Right cardiac atrium (tissue), 5 donors: ENCODE measurements around the gene TMEM121. TPM values are rescaled to one million over a fixed set of nuclear protein-coding genes. Genes with fewer than 3 reads are reported as not detected.
"Not testable (repeated sequence)": the region's sequence is repeated elsewhere in the genome, so short reads cannot be mapped to it uniquely, and the experiment has no call there.

Experiments
- ATAC-seq, 2 donors: fragments of 200-7000 bp; cut with Tn5 transposase; one replicate each; pipeline versions ENCODE4 v1.8.0 to v1.9.1; 2020; ENCODE audit warnings: moderate library complexity in 2 of 2, mild to moderate bottlenecking in 1 of 2
- DNase-seq, 3 donors: peaks; one replicate each; pipeline ENCODE4 v3.0.0-alpha.2; 2020
- H3K27ac ChIP-seq: one replicate; pipeline ENCODE4 v1.5.1; 2013; ENCODE audit warnings: mild to moderate bottlenecking, low read length, control low read depth, moderate library complexity
- H3K27me3 ChIP-seq: one replicate; pipeline ENCODE4 v1.6.1; 2013; ENCODE audit not compliant: control insufficient read depth, insufficient read depth
- H3K4me1 ChIP-seq: one replicate; pipeline ENCODE4 v1.6.1; 2013; ENCODE audit warnings: low read length; ENCODE audit not compliant: control insufficient read depth, insufficient read depth
- H3K4me3 ChIP-seq: one replicate; pipeline ENCODE4 v1.5.1; 2013; ENCODE audit warnings: low read length, control low read depth
- H3K9me3 ChIP-seq: one replicate; pipeline ENCODE4 v1.6.1; 2013; ENCODE audit warnings: low read length; ENCODE audit not compliant: control insufficient read depth
- WGBS: extraction: QIAGEN DNeasy Blood & Tissue Kit; methylation state at CpG from one replicate; pipeline ENCODE4 v1.1.7; 2013; 5-methylcytosine and 5-hydroxymethylcytosine counted together
- intact Hi-C, 4 donors: fragments of 100-400 bp; cut with DNase I; formaldehyde crosslinking; loops; one replicate each; pipeline versions ENCODE4 v1.11.0 to v1.14.0; 2022 to 2023
- polyA plus RNA-seq: library from polyadenylated mRNA; stranded (reverse); fragments of 200-250 nt; gene quantifications from one replicate; pipeline ENCODE4 v1.2.3, GENCODE V29; 2013
- total RNA-seq, 4 donors: library from RNA; stranded (reverse); fragmentation: NEBNext Ultra II Directional; extraction: Animal tissue kit (Norgen Biotek cat#: 25700); gene quantifications; one replicate each; pipeline ENCODE4 v1.2.1, GENCODE V29; 2021
- donor health status: healthy with polysubstance abuse.
- donor health status: DM: no; HTN: yes; CAD: no.
- donor health status: DM: no; HTN: no; CAD: no.
- donor health status: DM: no; HTN: yes; CAD: no; lungs with severe emphysema.
- donor health status: DM: yes; HTN: yes; CAD: no.

Gene TMEM121
- total and polyA plus RNA-seq, 5 donors = 2.3 to 4.4 (median 3.5) TPM

DNA sequence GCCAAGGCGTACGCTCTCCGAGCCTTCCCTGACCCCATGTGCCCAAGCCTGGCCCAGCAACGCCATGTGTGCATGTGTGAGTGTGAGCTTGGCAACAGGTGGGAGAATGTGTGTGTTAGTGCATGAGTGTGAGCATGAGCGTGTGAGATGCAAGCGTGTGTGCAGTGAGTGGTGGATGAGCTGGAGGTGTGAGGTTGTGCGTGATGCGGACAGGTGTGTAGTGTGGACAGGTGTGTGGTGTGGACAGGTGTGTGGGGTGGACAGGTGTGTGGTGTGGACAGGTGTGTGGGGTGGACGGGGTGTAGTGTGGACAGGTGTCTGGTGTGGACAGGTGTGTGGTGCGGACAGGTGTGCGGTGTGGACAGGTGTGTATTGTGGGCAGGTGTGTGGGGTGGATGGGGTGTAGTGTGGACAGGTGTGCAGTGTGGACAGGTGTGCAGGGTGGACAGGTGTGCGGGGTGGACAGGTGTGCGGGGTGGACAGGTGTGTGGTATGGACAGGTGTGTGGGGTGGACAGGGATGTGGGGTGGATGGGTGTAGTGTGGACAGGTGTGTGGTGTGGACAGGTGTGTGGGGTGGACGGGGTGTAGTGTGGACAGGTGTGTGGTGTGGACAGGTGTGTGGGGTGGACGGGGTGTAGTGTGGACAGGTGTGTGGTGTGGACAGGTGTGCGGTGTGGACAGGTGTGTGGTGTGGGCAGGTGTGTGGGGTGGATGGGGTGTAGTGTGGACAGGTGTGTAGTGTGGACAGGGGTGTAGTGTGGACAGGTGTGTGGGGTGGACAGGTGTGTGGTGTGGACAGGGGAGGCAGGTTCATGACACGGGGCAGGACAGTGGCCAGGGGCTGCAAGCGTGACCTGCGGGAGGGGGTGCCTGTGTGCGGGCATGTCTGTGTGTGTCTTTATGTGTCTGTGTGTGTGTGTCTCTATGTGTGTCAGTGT is 41.1 kb downstream of the TMEM121 start:
- H3K9me3 ChIP-seq, intact Hi-C loops, H3K4me3 ChIP-seq, H3K27ac ChIP-seq, H3K4me1 ChIP-seq, DNase-seq, H3K27me3 ChIP-seq, ATAC-seq: not testable (repeated sequence)
- WGBS = 85% methylated on average over 20 of the region's 20 CpGs

DNA sequence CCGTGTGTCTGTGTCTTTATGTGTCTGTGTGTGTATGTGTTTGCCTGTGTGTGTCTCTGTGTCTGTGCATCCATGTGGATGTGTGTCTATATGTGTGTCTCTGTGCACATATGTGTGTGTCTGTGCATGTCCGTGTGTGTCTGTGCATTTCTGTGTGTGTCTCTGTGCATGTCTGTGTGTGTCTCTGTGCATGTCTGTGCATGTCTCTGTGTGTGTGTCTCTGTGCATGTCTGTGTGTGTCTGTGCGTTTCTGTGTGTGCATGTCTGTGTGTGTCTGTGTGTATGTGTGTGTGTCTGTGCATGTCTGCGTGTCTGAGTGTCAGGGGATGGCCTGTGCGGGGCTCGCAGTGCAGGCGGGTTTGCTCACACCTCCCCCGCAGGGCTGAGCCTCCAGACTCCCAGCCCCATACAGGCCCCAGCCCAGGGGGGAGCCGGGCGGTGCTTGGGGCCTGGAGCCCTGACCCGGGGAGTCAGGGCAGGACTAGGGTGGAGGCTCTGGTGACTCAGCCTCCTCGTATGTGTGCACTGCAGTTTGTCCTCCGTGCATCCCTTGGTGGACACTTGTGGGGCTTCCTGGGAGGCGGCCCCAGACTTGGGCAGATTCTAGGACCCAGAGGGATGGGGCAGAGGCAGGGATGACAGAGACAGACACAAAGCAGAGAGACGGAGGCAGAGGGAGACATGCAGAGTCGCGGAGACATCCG is 41.9 kb downstream of the TMEM121 start:
- ATAC-seq, intact Hi-C loops, H3K27ac ChIP-seq, H3K9me3 ChIP-seq, H3K27me3 ChIP-seq, H3K4me3 ChIP-seq, H3K4me1 ChIP-seq, DNase-seq: not testable (repeated sequence)
- 49% methylated on average over 16 of the region's 18 CpGs for WGBS

DNA sequence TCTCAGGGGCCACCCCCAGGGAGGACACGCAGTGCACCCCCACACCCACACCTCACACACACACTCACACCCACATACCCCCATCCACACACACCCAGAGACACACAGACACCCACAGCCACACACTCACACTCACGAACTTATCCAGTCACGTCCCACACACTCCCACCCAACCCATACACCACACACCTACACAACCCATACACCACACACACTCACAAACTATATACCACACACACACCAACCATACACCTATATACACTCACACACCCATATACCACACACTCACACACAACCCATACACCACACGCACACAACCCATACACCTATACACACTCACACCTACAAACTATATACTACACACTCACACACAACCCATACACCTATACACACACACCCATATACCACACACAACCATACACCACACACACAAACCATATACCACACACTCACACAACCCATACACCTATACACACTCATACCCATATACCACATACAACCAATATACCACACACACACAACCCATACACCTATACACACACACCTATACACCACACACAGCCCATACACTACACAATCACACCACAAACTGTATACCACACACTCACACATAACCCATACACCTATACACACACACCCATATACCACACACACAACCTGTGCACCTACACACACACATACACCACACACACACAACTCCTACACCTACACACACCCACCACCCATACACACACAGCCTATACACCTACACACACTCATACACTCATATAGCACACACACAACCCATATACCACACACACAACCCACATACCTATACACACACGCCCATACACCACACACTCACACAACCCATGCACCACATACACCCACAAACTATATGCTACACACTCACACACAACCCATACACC is 42.7 kb downstream of the TMEM121 start:
- WGBS = 88% methylated on average over 5 of the region's 5 CpGs

DNA sequence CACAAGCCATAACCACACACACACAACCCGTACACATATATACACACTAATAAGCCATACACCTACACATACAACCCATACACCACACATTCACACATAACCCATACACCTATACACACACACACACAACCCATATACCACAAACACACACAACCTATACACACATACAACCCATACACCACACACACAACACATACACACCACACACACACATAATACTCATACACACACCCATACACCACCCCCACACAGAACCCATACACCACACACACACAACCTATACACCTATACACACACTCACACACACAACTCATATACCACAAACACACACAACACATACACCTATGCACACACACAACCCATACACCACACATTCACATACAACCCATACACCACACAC is 44.1 kb downstream of the TMEM121 start:
- H3K4me1 ChIP-seq = no peaks in the 10 kb centered on the region
- H3K9me3 ChIP-seq = no peaks in the 10 kb centered on the region
- ATAC-seq (no peak), DNase-seq (no peak)
- no peak overlapping the region for H3K27ac ChIP-seq
- H3K4me3 ChIP-seq = no peak overlapping the region
- intact Hi-C loops = no loop called here
- no peaks in the 10 kb centered on the region for H3K27me3 ChIP-seq
- WGBS = 98% methylated on average over 1 of the region's 1 CpG

More for the DNA sequence above, 42.7 kb downstream of the TMEM121 start:
- Histone ChIP-seq H3K27ac (no peak overlapping the region), H3K4me3 (no peak overlapping the region), H3K4me1 (no peaks in the 10 kb centered on the region), H3K9me3 (no peaks in the 10 kb centered on the region), H3K27me3 (no peaks in the 10 kb centered on the region)
- ATAC-seq (no peak), DNase-seq (no peak)
- intact Hi-C loops = no loop called here

DNA sequence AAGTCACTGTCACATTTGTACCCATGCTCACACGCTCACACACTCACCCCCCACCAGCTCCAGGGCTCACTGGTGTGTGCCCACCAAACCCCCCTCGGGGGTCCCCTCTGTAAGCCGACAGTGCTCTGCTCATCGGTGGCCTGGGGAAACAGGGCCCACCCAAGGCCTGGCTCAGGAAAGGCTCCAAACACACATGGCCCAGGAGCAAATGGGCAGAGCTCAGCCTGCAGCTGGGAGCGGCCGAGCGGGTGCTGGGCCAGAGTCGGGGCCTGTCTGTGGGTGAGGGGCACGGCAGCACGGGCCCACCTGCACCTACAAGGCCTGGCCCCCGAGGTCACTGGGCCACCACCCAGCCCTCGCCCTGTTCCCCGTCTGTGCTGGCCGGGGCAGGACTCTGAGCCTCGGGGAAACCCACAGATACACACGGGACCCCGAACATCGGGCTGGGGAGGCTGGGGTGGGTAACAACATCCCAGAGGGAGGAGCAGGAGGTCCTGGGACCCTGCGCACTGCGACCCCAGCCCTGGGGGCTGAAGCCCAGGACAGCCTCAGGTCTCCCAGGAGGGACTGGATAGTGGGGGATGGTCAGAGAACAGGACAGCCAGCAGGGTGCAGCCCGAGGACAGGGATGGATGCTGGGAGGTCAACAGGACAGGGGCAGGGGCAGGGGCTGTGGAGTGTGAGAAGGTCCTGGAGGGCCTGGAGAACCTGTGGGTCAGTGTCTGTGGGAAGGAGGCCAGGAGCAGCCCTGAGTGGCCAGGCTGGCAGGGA is 45.0 kb downstream of the TMEM121 start:
- intact Hi-C loops, H3K4me1 ChIP-seq, H3K27me3 ChIP-seq, H3K27ac ChIP-seq, H3K9me3 ChIP-seq, H3K4me3 ChIP-seq, DNase-seq, ATAC-seq: not testable (repeated sequence)
- WGBS = 83% methylated on average over 21 of the region's 21 CpGs

DNA sequence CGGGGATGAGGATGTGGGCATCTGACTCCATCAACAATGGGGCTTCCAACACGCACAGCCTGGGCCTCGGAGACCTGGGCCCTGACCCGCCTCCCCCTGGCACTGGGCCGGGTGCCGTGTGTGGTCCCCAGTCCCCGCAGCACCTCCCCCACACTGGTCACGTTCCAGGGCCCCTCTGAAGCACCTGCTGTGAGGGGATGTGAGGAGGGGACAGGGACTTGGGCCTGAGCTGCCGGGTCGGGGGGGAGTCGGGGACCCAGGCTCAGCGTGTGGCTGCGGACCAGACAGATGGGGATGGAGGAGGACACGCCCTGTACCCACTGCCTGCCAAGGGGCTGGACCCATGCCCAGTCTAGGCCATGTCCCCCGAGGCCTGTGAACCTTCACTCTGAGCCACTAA is 45.7 kb downstream of the TMEM121 start:
- H3K27ac ChIP-seq, H3K4me3 ChIP-seq, H3K9me3 ChIP-seq, H3K4me1 ChIP-seq, DNase-seq, H3K27me3 ChIP-seq, ATAC-seq, intact Hi-C loops: not testable (repeated sequence)
- WGBS = 69% methylated on average over 6 of the region's 15 CpGs

DNA sequence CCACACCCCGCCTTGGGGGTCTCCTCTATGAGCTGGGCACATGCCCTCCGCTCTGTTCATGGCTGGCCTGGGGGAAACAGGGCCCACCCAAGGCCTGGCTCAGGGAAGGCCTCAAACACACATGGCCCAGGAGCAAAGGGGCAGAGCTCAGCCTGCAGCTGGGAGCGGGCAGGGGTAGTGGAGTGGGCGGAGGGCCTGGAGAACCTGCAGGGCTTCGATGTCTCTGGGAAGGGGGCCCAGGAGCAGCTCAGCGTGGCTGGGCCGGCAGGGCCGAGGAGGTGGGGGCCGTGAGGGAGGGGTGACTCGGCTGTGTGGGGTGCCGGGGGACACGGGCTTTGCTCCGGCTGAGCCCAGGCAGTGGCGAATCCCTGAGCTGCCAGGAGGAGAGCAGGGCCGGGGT is 47.5 kb downstream of the TMEM121 start:
- intact Hi-C loops, ATAC-seq, H3K4me1 ChIP-seq, H3K27me3 ChIP-seq, H3K27ac ChIP-seq, H3K4me3 ChIP-seq, DNase-seq, H3K9me3 ChIP-seq: not testable (repeated sequence)
- WGBS = 85% methylated on average over 13 of the region's 15 CpGs

DNA sequence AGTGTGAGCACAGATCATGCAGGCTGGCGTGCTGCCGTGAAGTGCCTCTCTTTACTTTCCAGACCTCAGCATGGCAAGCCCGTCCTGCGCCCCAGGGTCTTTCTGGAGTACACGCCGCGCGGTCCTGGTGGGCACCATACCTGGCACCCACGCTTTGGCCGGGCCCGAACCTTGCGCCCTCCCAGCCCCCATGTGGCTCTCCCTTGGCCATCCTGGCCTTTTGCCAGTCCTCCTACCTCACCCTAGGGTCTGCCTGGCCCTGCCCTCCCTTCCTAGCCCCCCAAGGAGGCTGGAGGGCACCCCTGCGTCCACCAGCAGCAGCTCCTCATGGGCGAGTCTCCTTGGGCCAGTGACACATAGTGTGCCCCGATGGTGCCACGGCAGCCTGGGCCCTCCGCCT is 48.0 kb downstream of the TMEM121 start:
- intact Hi-C loops, H3K27ac ChIP-seq, DNase-seq, ATAC-seq, H3K4me1 ChIP-seq, H3K4me3 ChIP-seq, H3K9me3 ChIP-seq, H3K27me3 ChIP-seq: not testable (repeated sequence)
- 79% methylated on average over 2 of the region's 17 CpGs for WGBS

DNA sequence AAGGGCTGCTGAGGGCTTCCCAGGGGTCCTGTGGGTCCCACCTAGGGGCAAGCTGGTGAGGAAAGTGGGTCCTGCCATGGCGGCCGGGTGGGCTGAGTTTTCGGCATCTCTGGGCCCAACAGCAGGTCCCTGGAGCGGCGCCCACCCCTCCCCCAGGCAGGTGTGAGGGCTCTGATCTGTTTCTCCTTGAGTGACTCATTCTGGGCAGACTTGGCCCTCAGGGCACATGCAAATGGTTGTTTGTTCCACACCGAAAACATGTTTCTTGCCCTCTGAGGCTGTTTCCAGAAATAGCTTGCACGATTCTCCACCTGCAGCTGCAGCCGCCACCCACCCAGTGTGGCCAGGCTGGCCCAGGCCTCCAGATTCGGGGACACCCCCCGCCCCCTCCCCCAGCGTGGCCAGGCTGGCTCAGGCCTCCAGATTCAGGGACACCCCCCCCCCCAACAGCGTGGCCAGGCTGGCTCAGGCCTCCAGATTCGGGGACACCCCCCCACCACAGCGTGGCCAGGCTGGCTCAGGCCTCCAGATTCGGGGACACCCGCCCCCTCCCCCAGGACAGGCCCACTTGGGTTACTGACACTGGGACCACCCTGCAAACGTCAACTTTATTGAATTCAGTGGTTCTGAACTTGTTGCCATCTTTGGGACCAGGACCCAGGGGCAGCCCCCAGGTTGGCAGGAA is 48.8 kb downstream of the TMEM121 start:
- H3K4me1 ChIP-seq, H3K27ac ChIP-seq, ATAC-seq, H3K27me3 ChIP-seq, intact Hi-C loops, H3K4me3 ChIP-seq, H3K9me3 ChIP-seq, DNase-seq: not testable (repeated sequence)
- WGBS = 68% methylated on average over 7 of the region's 17 CpGs
